ENCODE data around the gene CNFN. TPM values are rescaled to one million over a fixed set of nuclear protein-coding genes. Genes with fewer than 3 reads are reported as not detected.

CNFN gene
- total RNA-seq, 1 experiment from 2014 or later, result 7.1 TPM

DNA sequence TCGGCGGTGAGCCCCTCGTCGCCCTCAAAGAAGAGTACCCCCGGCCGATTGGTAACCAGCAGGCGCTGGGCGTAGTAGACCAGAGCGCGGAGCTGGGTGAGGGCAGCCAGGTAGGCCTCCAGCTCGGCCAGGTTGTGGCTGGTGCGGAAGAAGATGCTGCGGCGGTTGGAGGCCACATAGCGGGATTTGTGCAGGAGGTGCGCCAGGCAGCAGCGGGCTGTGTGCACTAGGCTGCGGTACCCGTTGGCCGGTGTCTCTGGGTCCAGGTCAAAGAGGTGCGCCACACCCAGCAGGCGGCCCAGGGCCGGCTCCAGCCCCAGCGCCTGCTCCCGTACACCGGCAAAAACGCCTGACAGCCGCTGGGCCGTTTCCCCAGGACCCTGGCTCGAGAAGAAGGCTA is 20.3 kb upstream of the CNFN start:
- Histone ChIP-seq H2AFZ (ENCODE audit: low read length) (no peak overlapping the region), H3T11ph (ENCODE audit: low read length) (no peak overlapping the region), H3K27ac (ENCODE audit: insufficient read length, low read depth, low read length) (no peak overlapping the region), H3K9me3 (ENCODE audit: control insufficient read depth, low read depth, low read length) (no peaks in the 10 kb centered on the region), H4K5ac (ENCODE audit: insufficient read length, low read depth, low read length) (no peak overlapping the region), H3K18ac (ENCODE audit: insufficient read length, low read depth, low read length) (no peak overlapping the region), H2BK20ac (ENCODE audit: low read depth, low read length, poor library complexity, severe bottlenecking) (no peak overlapping the region), H3K23me2 (ENCODE audit: insufficient read length, low read depth, low read length, poor library complexity, severe bottlenecking) (no peaks in the 10 kb centered on the region), H2BK5ac (ENCODE audit: insufficient read length, low read length) (no peak overlapping the region), H3K79me1 (ENCODE audit: insufficient read depth, low read depth, low read length, poor library complexity, severe bottlenecking) (no peaks in the 10 kb centered on the region), H4K91ac (ENCODE audit: insufficient read length, low read depth, low read length) (no peak overlapping the region), H3K4me2 (ENCODE audit: insufficient read depth, insufficient read length, low read length) (no peak overlapping the region), H3K14ac (ENCODE audit: insufficient read depth, low read length) (no peak overlapping the region), H3K79me2 (ENCODE audit: insufficient read depth, low read length) (no peaks in the 10 kb centered on the region), H2BK12ac (ENCODE audit: insufficient read length, low read depth, low read length) (no peak overlapping the region), H2BK120ac (ENCODE audit: low read depth, low read length, poor library complexity, severe bottlenecking) (no peak overlapping the region), H4K20me1 (ENCODE audit: control insufficient read depth, insufficient read depth, insufficient read length) (no peaks in the 10 kb centered on the region), H3K23ac (ENCODE audit: insufficient read length, low read depth, low read length) (no peak overlapping the region), H3K4ac (ENCODE audit: low read depth, low read length) (no peak overlapping the region), H3K56ac (ENCODE audit: insufficient read length, low read depth, low read length) (no peak overlapping the region), H3K9ac (ENCODE audit: extremely low read depth, insufficient read length, low read length) (no peak overlapping the region), H4K8ac (replicated peaks; ENCODE audit: insufficient read length, low read depth, low read length) (no peak overlapping the region), H3K27me3 (ENCODE audit: insufficient read depth, low read length) (no peaks in the 10 kb centered on the region; the same call in 1 of the 2 replicates), H3K4me1 (ENCODE audit: insufficient read depth, low read length) (no peaks in the 10 kb centered on the region), H2AK5ac (ENCODE audit: insufficient read length, low read length) (no peak overlapping the region), H2BK15ac (ENCODE audit: low read depth, low read length) (no peak overlapping the region)
- peaks cover 11 to 34% (median 20%) of the 10 kb centered on the region in 3 experiments; a peak in 6 of 7 replicates for H3K36me3 Mint-ChIP-seq (ENCODE audit: insufficient read depth in 1 of 3, low read depth in 3 of 3)
- no CpG with 5 or more reads among the region's 30 CpGs for WGBS (ENCODE audit: extremely low coverage, insufficient read length, low lambda C conversion rate)
- TF ChIP-seq, protein P1, sequence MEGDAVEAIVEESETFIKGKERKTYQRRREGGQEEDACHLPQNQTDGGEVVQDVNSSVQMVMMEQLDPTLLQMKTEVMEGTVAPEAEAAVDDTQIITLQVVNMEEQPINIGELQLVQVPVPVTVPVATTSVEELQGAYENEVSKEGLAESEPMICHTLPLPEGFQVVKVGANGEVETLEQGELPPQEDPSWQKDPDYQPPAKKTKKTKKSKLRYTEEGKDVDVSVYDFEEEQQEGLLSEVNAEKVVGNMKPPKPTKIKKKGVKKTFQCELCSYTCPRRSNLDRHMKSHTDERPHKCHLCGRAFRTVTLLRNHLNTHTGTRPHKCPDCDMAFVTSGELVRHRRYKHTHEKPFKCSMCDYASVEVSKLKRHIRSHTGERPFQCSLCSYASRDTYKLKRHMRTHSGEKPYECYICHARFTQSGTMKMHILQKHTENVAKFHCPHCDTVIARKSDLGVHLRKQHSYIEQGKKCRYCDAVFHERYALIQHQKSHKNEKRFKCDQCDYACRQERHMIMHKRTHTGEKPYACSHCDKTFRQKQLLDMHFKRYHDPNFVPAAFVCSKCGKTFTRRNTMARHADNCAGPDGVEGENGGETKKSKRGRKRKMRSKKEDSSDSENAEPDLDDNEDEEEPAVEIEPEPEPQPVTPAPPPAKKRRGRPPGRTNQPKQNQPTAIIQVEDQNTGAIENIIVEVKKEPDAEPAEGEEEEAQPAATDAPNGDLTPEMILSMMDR (conservative IDR thresholded peaks at IDR 0.05), result no peak
- peaks cover 11 to 16% of the 10 kb centered on the region in 2 experiments; a peak in 3 of 4 replicates for H3K4me1 Mint-ChIP-seq
- no peak overlapping the region for H3K4me3 Mint-ChIP-seq
- no peak for DNase-seq
- no peak overlapping the region for H3K27ac Mint-ChIP-seq
- H3K9me3 Mint-ChIP-seq, result no peaks in the 10 kb centered on the region
- peaks cover 89% of the 10 kb centered on the region for H3K27me3 Mint-ChIP-seq (ENCODE audit: low read depth)

All from H9 (cell line).